ENCODE measurements around the gene FUT8.

DNA sequence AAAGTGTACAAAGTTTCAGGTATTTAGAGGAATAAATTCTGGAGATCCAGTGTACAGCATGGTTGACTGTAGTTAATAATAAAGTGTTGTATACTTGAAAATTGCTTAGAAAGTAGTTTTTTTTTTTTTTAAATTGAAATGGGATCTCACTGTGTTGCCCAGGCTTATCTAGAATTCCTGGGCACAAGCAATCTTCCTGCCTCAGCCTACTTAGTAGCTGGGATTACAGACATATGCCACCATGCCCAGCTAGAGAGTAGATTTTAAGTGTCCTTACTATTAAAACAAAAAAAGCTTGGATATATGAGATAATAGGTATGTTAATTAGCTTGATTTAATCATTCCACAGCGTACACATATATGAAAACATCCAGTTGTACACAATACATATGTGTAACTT, 27.7 kb downstream of the FUT8 start:
- TF ChIP-seq, protein P1, sequence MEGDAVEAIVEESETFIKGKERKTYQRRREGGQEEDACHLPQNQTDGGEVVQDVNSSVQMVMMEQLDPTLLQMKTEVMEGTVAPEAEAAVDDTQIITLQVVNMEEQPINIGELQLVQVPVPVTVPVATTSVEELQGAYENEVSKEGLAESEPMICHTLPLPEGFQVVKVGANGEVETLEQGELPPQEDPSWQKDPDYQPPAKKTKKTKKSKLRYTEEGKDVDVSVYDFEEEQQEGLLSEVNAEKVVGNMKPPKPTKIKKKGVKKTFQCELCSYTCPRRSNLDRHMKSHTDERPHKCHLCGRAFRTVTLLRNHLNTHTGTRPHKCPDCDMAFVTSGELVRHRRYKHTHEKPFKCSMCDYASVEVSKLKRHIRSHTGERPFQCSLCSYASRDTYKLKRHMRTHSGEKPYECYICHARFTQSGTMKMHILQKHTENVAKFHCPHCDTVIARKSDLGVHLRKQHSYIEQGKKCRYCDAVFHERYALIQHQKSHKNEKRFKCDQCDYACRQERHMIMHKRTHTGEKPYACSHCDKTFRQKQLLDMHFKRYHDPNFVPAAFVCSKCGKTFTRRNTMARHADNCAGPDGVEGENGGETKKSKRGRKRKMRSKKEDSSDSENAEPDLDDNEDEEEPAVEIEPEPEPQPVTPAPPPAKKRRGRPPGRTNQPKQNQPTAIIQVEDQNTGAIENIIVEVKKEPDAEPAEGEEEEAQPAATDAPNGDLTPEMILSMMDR (IDR thresholded peaks at IDR 0.05) = no peak
- TF ChIP-seq POLR2A (IDR thresholded peaks at IDR 0.05) = no peak
- no peak for TF ChIP-seq EP300 (IDR thresholded peaks at IDR 0.05)
